Uterus (tissue), 4 donors: ENCODE measurements around the gene CORIN. TPM values are rescaled to one million over a fixed set of nuclear protein-coding genes. Genes with fewer than 3 reads are reported as not detected.

Experiments
- DNase-seq, 2 donors: peaks; one replicate each; pipeline ENCODE4 v3.0.0-alpha.2; 2019 to 2020
- H3K27ac ChIP-seq, 2 donors: fragments of 200-600 bp; sonication (generic); 1 replicate in 1 of 2; 2 replicates in 1 of 2; pipeline ENCODE4 v1.5.1; 2016 to 2018
- H3K27me3 ChIP-seq, 2 donors: fragments of 200-600 bp; sonication (generic); one replicate each; pipeline ENCODE4 v1.5.1; 2018 to 2019; ENCODE audit warnings: control low read depth in 1 of 2
- H3K36me3 ChIP-seq, 2 donors: fragments of 200-600 bp; sonication (generic); one replicate each; pipeline ENCODE4 v1.5.1; 2019; ENCODE audit warnings: control low read depth in 1 of 2
- H3K4me1 ChIP-seq, 2 donors: fragments of 200-600 bp; sonication (generic); one replicate each; pipeline ENCODE4 v1.5.1; 2018 to 2019; ENCODE audit warnings: control low read depth in 1 of 2
- H3K4me3 ChIP-seq, 2 donors: fragments of 200-600 bp; sonication (generic); 1 replicate in 1 of 2; 2 replicates in 1 of 2; pipeline ENCODE4 v1.5.1; 2018 to 2019; ENCODE audit warnings: mild to moderate bottlenecking in 1 of 2
- H3K9me3 ChIP-seq, 2 donors: fragments of 200-600 bp; sonication (generic); one replicate each; pipeline ENCODE4 v1.5.1; 2019; ENCODE audit warnings: control low read depth in 1 of 2
- POLR2A ChIP-seq, 2 donors: fragments of 450-650 bp; IDR thresholded peaks; one replicate each; pipeline ENCODE4 v1.6.1; 2016; ENCODE audit warnings: antibody characterized with exemption in 2 of 2, mild to moderate bottlenecking in 1 of 2, moderate library complexity in 1 of 2
- intact Hi-C: fragments of 100-400 bp; cut with DNase I; formaldehyde crosslinking; loops from one replicate; pipeline ENCODE4 v1.15.1; 2023; ENCODE audit warnings: low total_unique reads
- total RNA-seq, 4 donors: library from RNA; depleted of rRNA in 3 of 4; stranded (reverse); fragments of >200 nt in 3 of 4; gene quantifications; one replicate each; pipeline versions ENCODE4 v1.1.0 to v1.2.4, GENCODE V29; 2014 to 2023
- TF ChIP-seq, protein P1 (sequence below), 4 experiments: fragments of 200-600 bp in 2 of 4; fragments of 450-650 bp in 2 of 4; sonication (generic) in 2 of 4; IDR thresholded peaks; one replicate each; pipeline ENCODE4 v1.5.1; 2016 to 2019; ENCODE audit warnings: antibody characterized with exemption in 4 of 4, mild to moderate bottlenecking in 2 of 4, moderate library complexity in 1 of 4
- donor health status: DM: yes; HTN: yes; CAD: no.

CORIN gene
- total RNA-seq, 4 donors from 2014 or later: 4.8 to 8.5 (median 6.4) TPM

GRCh38 chr4:47651231-47651630 lies 186.6 kb downstream of the CORIN start:
- H3K27ac ChIP-seq: no peak overlapping the region
- no peak overlapping the region for H3K4me3 ChIP-seq
- no peak for DNase-seq
- TF ChIP-seq, protein P1, sequence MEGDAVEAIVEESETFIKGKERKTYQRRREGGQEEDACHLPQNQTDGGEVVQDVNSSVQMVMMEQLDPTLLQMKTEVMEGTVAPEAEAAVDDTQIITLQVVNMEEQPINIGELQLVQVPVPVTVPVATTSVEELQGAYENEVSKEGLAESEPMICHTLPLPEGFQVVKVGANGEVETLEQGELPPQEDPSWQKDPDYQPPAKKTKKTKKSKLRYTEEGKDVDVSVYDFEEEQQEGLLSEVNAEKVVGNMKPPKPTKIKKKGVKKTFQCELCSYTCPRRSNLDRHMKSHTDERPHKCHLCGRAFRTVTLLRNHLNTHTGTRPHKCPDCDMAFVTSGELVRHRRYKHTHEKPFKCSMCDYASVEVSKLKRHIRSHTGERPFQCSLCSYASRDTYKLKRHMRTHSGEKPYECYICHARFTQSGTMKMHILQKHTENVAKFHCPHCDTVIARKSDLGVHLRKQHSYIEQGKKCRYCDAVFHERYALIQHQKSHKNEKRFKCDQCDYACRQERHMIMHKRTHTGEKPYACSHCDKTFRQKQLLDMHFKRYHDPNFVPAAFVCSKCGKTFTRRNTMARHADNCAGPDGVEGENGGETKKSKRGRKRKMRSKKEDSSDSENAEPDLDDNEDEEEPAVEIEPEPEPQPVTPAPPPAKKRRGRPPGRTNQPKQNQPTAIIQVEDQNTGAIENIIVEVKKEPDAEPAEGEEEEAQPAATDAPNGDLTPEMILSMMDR (IDR thresholded peaks at IDR 0.05): no peak
- no peaks in the 10 kb centered on the region for H3K36me3 ChIP-seq
- no peaks in the 10 kb centered on the region for H3K9me3 ChIP-seq
- no peaks in the 10 kb centered on the region for H3K27me3 ChIP-seq
- H3K4me1 ChIP-seq: no peaks in the 10 kb centered on the region
- intact Hi-C loops: no loop called here

DNA sequence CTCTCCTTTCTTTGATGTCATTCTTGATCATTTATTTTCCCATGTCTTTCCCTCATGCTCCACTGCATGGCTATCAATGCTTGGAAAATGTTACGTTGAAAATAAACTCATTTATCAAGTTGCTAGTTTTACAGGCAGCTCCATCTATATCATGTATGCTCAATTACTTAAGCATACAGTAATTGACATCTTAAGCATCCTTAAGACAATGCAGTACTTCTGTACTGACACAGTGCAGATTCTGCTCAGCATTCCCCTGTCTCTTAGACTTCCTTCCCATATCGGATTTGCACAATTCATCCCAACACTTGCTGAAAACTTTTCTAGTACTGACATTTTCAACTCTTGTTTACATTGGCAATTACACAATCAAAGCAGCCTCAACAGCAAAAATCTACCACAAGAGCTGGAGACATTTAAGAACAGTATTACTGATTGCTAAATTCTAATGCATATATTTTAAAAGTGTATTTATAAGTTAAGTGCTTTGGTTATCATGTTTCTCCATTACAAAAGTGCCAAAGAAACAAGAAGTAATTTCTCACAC lies 187.2 kb downstream of the CORIN start:
- H3K4me3 ChIP-seq: no peak overlapping the region
- no peak for TF ChIP-seq POLR2A (IDR thresholded peaks at IDR 0.05)
- TF ChIP-seq, protein P1 (IDR thresholded peaks at IDR 0.05): no peak
- no peaks in the 10 kb centered on the region for H3K4me1 ChIP-seq
- no peak overlapping the region for H3K27ac ChIP-seq
- no peaks in the 10 kb centered on the region for H3K9me3 ChIP-seq
- DNase-seq: no peak
- H3K36me3 ChIP-seq: no peaks in the 10 kb centered on the region
- intact Hi-C loops: no loop called here
- H3K27me3 ChIP-seq: no peaks in the 10 kb centered on the region

GRCh38 chr4:47647544-47647943 lies 190.3 kb downstream of the CORIN start:
- intact Hi-C loops: no loop called here
- no peaks in the 10 kb centered on the region for H3K36me3 ChIP-seq

DNA sequence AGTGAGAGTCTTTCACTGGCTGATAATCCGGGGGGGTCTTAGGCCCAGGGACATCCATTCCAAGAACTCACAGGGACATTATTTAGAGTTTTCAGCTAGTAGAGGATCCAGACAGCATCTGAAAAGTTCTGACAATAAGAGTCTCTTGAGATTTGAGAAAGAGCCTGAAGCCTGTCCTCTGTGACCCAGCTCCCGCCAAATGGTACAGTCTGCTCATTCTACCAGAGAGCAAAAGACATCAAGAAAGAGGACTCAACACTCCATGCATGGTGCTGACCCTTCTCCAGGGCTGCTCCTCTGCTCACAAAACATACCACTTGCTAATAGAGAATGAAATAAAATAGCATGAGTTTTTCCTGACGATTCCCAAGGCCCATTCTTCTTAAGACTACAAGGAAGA lies 190.8 kb downstream of the CORIN start:
- no peaks in the 10 kb centered on the region for H3K9me3 ChIP-seq
- no peak overlapping the region for H3K27ac ChIP-seq
- H3K36me3 ChIP-seq: no peaks in the 10 kb centered on the region
- intact Hi-C loops: no loop called here
- H3K4me3 ChIP-seq: no peak overlapping the region
- H3K27me3 ChIP-seq: no peaks in the 10 kb centered on the region
- DNase-seq: no peak
- no peak for TF ChIP-seq POLR2A (IDR thresholded peaks at IDR 0.05)
- TF ChIP-seq, protein P1 (IDR thresholded peaks at IDR 0.05): no peak
- no peaks in the 10 kb centered on the region for H3K4me1 ChIP-seq

More at GRCh38 chr4:47647544-47647943, 190.3 kb downstream of the CORIN start:
- H3K4me1 ChIP-seq: no peaks in the 10 kb centered on the region
- no peak overlapping the region for H3K4me3 ChIP-seq
- no peak for DNase-seq
- H3K27me3 ChIP-seq: no peaks in the 10 kb centered on the region
- H3K27ac ChIP-seq: no peak overlapping the region
- no peak for TF ChIP-seq POLR2A (IDR thresholded peaks at IDR 0.05)
- no peaks in the 10 kb centered on the region for H3K9me3 ChIP-seq

DNA sequence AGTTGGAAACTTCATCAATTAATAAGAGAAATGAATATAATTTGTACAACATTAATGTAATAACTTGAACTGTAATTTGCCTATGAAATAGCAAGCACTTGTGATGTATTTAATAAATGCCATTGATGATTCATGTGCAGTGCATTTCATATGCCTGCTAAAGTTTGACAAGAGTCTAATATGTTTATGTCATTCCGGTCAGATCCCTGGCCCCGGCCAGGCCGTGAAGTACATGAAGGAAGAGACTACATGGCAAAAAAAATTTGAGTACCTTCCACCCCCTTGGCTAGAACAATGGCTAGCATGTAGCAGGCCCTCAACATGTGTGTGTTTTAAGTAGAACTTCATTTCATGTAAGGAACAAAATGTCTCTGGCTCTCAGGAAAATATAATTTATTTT lies 191.5 kb downstream of the CORIN start:
- no peaks in the 10 kb centered on the region for H3K9me3 ChIP-seq
- no peaks in the 10 kb centered on the region for H3K27me3 ChIP-seq
- intact Hi-C loops: no loop called here
- no peak for DNase-seq
- H3K4me3 ChIP-seq: no peak overlapping the region
- H3K36me3 ChIP-seq: no peaks in the 10 kb centered on the region
- no peaks in the 10 kb centered on the region for H3K4me1 ChIP-seq
- no peak overlapping the region for H3K27ac ChIP-seq
- TF ChIP-seq, protein P1 (IDR thresholded peaks at IDR 0.05): no peak
- no peak for TF ChIP-seq POLR2A (IDR thresholded peaks at IDR 0.05)

DNA sequence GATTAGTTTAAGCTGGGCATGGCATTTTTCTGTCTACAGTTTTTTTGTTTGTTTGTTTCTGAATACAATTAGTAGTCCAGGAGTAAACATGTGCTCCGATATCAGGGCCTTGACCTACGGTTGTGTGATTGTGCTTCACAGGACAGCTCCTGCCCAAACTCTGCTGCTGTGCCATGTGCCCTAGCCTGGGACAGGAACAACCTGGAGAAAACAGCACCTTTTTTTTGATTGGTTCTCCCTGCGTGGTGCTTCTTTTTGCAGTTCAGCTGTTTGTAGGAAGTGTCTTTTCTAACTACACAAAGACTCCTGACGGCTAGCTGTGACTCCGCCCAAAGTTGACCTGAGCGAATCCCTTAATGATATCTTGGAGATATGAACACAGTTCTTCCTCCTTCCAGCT lies 194.0 kb downstream of the CORIN start:
- TF ChIP-seq, protein P1 (IDR thresholded peaks at IDR 0.05): no peak
- TF ChIP-seq POLR2A (IDR thresholded peaks at IDR 0.05): no peak

More for the DNA sequence above, 194.0 kb downstream of the CORIN start:
- H3K9me3 ChIP-seq: no peaks in the 10 kb centered on the region
- no peak overlapping the region for H3K4me3 ChIP-seq
- no peak for DNase-seq
- intact Hi-C loops: no loop called here
- H3K27me3 ChIP-seq: no peaks in the 10 kb centered on the region
- no peaks in the 10 kb centered on the region for H3K4me1 ChIP-seq
- H3K36me3 ChIP-seq: no peaks in the 10 kb centered on the region
- H3K27ac ChIP-seq: peak overlapping the region; percentile 31 to 43
